ENCODE measurements around the gene ZDHHC14.

GRCh38 chr6:157607317-157608109 lies 226.5 kb downstream of the ZDHHC14 start:
- TF ChIP-seq, protein P1, sequence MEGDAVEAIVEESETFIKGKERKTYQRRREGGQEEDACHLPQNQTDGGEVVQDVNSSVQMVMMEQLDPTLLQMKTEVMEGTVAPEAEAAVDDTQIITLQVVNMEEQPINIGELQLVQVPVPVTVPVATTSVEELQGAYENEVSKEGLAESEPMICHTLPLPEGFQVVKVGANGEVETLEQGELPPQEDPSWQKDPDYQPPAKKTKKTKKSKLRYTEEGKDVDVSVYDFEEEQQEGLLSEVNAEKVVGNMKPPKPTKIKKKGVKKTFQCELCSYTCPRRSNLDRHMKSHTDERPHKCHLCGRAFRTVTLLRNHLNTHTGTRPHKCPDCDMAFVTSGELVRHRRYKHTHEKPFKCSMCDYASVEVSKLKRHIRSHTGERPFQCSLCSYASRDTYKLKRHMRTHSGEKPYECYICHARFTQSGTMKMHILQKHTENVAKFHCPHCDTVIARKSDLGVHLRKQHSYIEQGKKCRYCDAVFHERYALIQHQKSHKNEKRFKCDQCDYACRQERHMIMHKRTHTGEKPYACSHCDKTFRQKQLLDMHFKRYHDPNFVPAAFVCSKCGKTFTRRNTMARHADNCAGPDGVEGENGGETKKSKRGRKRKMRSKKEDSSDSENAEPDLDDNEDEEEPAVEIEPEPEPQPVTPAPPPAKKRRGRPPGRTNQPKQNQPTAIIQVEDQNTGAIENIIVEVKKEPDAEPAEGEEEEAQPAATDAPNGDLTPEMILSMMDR (conservative IDR thresholded peaks at IDR 0.05; ENCODE audit: low read depth in 2 of 2): no peak
- TF ChIP-seq POLR2AphosphoS5 (IDR thresholded peaks at IDR 0.05; ENCODE audit: low read depth) (no peak), EZH2 (IDR thresholded peaks at IDR 0.05; ENCODE audit: low read depth, unreplicated experiment) (no peak), EZH2phosphoT487 (IDR thresholded peaks at IDR 0.05; ENCODE audit: unreplicated experiment) (no peak), REST (IDR thresholded peaks at IDR 0.05; ENCODE audit: unreplicated experiment) (no peak), STAT1 (IDR thresholded peaks at IDR 0.05; ENCODE audit: unreplicated experiment) (no peak), CREB1 (CRISPR knock-in tag; IDR thresholded peaks at IDR 0.05; ENCODE audit: low read depth) (no peak), ZNF331 (CRISPR knock-in tag; IDR thresholded peaks at IDR 0.05; ENCODE audit: low read depth) (no peak)
